G401 (cell line): ENCODE measurements around the gene GPN1. TPM values are rescaled to one million over a fixed set of nuclear protein-coding genes. Genes with fewer than 3 reads are reported as not detected.
"Not testable (repeated sequence)": the region's sequence is repeated elsewhere in the genome, so short reads cannot be mapped to it uniquely, and the experiment has no call there.

Experiments
- DNase-seq: peaks from one replicate; pipeline ENCODE4 v3.0.0-alpha.2; 2015; ENCODE audit warnings: low spot score
- in situ Hi-C: cut with HindIII; loops from 2 replicates; pipeline ENCODE4 v1.10.0; 2016; ENCODE audit warnings: low sequenced_read_pairs, mixed read lengths
- total RNA-seq: library from RNA; depleted of rRNA; stranded (reverse); fragments of >200 nt; shearing (Covaris generic); gene quantifications from 2 replicates; pipeline ENCODE4 v1.2.3, GENCODE V29; 2014

GPN1 gene
- total RNA-seq, 1 experiment from 2014 or later: 63.6 TPM

DNA sequence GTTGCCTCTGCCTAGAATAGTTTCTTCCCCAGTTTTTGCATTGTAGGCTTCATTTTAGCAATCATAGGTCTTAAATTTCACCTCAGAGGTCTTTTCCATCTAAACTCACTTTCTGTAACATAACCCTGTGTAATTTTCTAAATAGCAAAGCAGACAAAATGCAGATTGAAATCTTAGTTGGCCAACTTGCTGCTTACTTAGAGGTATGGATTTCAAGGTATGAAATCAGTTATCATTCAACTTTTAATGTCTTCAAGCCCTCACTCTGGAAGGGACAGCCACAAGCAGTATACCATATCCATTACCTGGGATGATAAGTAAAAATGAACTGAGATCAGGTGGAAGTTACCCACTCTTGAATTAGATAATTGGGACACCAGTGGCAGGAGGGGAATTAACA lies 3.9 kb upstream of the GPN1 start:
- in situ Hi-C loops: loop anchor here (10.0 kb wide), 1 partner anchor 170 kb away; no protein-coding TSS in a partner anchor
- no peak for DNase-seq

DNA sequence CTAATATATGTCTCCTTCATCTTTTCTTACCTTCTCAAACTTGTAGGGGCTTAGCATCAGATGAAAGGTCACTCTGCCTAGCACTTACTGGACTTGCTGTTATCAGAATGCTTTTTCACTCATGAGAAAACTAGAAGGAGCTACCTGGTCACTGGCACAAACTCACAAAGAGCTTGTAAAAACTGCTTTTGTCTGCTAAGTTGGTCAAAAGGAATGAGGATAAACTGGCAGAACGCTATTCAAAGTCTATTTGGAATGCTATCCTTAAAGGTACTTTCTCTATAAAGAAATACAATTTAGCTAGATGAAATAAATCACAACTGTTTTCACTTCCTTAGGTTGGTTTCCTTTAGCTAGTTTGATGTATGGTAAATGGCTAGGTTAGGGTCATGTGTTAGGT lies 2.5 kb upstream of the GPN1 start:
- in situ Hi-C loops: loop anchor here (10.0 kb wide), 1 partner anchor 172 kb away; no protein-coding TSS in a partner anchor

DNA sequence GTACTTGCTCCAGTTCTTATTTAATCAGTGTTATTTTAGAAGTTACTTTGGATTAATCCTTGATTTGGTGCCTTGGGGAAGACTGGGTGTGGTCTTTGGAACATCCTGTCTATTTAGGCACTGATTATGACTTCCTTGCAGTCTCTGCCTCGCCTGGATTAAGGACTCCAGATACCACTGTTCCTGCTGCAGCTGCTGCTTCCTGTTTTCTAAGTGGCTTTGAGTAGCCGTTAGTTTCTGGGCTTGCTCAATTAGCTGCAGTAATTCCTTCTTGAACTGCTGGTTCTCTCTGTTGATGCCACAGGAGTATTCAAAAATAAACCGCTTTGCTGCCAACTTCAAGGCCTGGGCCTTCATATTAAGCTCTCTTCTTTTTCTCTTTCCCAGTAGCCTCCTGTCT lies 1.9 kb upstream of the GPN1 start:
- in situ Hi-C loops: loop anchor here (10.0 kb wide), 1 partner anchor 172 kb away; no protein-coding TSS in a partner anchor
- not testable (repeated sequence) for DNase-seq

More for the DNA sequence above, 2.5 kb upstream of the GPN1 start:
- not testable (repeated sequence) for DNase-seq

DNA sequence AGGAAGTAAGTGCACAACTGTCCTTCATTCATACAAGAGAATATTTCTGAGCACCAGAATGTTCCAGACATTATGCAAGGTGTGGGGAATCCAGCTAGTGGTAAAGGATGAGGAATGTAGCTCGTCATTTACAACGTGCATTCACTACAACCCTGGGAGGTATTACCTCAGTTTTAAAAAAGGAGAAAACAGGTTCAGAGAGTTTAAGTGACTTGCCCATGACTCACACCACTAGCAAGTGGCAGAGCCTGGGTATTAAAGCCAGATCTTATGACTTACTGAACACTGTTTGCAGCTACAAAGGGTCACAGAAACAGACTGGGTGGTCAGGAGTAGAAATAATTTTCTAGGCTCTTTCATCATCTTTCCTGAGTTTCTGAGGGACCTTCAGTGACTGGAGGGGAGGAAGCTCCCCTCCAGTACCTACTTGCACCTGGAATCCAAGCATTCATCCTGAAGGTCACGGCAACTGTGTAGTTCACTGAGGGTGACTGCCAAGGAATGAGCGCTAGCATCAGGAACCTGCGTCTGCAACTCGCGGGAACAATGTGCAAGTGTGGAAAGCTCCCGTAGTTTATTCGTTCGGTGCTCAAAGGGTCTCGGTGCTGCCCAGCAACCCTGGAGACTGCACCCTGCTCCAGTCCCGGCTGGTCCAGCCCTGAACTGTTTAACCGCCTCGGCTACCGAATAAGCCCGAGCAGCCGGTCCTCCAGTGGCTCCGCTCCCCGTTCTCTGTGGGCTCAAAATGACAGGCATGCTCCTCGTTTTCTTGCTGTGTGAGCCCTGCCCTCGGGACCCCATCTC lies 685 bp upstream of the GPN1 start:
- DNase-seq: no peak
- in situ Hi-C loops: loop anchor here (10.0 kb wide), 1 partner anchor 173 kb away; no protein-coding TSS in a partner anchor

DNA sequence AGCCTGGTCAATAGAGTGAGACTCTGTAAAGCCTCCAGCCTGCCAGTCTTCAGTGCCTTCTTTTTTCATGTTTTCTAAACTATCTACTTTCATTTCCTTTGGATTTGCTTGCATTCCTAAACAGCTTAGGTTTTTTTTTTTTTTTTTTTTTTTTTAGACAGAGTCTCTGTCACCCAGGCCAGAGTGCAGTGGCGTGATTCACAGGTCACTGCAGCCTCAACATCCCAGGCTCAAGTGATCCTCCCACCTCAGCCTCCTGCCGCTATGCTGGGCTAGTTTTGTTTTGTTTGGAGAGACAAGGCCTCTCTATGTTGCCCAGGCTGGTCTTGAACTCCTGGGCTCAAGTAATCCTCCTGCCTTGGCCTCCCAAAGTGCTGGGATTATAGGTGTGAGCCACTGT lies 1.4 kb downstream of the GPN1 start:
- DNase-seq, in situ Hi-C loops: not testable (repeated sequence)

DNA sequence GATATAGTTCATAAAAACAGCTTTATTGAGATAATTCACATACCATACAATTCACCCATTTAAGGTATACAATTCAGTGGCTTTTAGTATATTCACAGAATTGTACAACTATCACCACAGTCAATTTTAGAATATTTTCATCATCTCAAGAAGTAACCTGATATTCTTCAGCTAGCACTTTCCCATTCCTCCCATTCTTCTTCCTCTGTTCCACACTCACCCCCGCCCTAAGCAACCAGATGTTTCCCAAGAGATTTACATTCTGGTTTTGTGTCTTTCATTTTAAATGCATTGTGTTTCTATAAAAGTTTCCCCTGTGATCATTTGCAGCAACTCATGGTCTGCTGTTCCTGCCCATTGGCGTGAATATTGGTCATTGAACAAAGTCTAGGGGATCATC lies 5.4 kb downstream of the GPN1 start:
- in situ Hi-C loops: no loop called here
- no peak for DNase-seq

DNA sequence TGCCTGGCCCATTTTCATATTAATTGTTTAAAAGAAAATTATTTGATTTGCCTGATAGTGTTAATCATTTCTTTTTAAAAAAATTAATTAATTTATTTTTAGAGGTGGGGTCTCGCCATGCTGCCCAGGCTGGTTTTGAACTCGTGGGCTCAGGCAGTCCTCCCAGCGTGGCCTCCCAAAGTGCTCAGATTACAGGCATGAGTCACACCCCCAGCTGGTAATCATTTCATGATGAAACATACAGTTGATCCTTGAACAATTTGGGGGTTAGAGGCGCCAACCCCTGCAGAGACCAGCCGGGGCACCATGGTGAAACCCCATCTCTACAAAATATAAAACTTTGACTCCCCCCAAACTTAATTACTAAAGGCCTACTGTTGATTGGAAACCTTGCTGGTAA lies 7.9 kb downstream of the GPN1 start:
- no peak for DNase-seq
- in situ Hi-C loops: no loop called here

DNA sequence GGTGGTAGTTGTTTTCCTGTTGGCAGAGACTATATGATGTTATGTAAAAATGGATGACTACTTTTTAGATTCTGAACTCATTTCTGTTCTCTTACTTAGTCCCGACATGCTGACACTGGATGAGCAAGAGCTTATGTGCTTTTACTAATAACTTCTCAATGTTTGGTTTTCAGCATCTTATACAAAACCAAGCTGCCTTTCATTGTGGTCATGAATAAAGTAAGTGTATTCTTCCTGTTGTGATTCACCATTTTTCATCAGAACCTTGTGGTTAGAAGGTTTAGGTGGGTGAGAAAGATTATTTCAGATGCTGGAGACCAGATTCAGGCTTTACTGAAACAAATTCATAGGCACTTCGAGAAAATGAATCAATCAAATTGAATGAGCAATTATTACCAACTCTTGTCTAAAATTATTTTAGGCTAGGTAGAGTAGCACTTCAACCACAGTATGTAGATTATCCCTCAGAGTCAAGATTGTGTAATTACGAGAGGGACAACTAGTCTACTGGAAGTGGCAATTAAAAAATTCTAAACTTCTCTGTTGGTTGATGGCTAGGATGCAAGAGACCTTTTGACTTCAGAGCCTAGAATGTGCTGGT lies 9.3 kb downstream of the GPN1 start:
- in situ Hi-C loops: no loop called here
- DNase-seq: no peak

DNA sequence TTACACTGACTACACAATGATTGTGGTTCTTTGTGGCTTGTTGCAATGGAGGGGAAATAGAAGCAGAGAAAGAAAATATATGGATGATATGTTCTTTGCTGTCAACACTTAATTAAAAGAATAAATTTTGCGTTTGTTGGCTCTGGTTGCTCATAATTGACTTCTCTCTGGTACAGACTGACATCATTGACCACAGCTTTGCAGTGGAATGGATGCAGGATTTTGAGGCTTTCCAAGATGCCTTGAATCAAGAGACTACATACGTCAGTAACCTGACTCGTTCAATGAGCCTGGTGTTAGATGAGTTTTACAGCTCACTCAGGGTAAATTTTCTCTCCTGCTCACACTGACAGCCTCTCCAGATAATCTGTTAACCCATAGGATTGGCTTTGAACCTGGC lies 9.9 kb downstream of the GPN1 start:
- in situ Hi-C loops: no loop called here
- DNase-seq: no peak

DNA sequence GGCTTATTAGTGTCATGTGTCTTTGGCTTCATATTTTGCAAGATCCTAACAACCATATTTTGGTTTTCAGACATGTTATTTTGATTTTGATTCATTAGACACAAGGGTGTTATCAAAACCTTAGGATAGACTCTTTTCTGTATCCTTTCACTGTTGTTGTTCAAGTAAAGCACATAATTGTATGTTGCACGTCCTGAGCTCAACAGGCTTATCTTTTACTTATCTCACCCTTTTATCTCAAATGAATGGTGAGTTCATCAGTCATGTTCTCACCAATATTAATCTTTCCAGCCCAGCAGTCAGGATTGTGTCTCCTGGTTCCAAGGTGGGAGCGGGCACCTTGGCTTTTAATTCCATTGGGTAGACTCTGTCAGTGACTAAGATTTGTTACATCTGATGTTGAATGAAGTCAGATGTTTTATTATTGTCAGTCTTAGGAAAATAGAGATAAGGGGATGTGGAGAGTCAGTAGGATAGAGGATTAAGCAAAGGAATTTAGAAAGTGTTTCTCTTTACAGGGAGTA lies 11.9 kb downstream of the GPN1 start:
- in situ Hi-C loops: no loop called here
- no peak for DNase-seq

DNA sequence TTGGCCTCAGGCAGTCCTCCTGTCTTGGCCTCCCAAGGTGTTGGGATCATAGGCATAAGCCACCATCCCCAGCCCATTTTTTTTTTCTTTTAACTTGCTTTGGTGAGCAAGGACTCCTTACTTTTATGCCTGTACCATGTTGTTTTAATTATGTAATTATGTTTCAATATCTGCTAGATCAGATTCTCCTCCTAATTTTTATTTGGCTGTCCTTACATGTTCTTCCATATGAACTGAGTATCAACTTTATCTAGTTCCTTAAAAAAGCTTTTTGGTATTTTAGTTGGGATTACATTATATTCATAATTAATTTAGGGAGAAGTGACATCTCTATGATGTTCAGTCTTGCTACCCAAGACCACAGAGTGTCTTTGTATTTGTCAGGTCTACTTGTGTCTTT lies 16.3 kb downstream of the GPN1 start:
- no peak for DNase-seq
- in situ Hi-C loops: no loop called here

DNA sequence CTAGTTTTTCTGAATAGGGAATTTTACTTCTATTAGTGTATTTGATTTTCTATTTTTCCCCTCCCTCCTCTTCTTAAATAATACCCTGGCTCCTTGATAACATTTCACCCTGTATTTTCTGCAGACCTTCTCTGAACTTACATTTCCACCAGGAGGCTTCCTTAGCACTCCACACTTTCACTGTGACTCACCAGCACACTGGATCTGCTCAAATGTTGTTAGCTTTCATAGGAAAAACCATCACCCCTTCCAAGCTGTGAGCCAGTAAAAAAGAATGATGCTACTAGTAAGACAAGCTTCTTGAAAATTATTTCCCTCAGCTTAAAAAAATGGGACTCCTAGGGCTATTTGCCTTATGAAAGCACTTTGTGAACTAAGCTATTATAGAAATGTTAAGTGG lies 18.4 kb downstream of the GPN1 start:
- DNase-seq: no peak
- in situ Hi-C loops: no loop called here

DNA sequence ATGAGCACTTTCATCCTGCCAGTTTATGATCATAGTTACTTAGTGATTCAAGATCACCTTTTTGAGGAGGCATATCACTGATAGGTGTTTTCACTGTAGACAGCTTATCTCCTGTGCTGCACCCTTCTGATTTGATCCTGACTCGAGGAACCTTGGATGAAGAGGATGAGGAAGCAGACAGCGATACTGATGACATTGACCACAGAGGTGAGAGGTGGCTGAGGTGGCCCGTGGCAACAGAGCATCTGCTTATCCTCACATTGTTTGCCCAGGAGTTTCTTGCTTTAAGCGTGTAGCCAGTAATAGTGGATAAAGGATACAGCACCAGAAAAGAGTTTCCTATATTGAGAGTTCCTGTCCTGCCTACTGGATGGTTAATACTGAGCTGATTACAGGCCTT lies 18.9 kb downstream of the GPN1 start:
- DNase-seq: no peak
- in situ Hi-C loops: no loop called here

DNA sequence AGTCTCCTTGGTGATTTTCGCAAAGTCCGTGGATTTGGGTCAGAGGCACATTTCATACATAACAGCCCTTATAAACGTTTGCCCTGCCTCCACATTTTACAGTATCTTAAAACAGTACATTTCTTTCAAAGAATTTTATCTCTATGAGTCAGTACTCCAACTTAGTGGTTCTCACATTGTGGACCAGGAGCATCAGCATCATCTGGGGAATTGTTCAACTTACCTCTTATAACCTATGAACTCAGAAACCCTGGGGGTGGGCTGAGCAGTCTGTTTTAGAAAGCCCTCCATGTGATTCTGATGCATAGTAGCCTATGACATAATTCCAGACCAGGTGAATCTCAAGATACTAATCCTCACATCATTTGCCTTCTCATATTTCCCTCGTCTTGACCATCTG lies 22.2 kb downstream of the GPN1 start:
- no peak for DNase-seq
- in situ Hi-C loops: no loop called here

DNA sequence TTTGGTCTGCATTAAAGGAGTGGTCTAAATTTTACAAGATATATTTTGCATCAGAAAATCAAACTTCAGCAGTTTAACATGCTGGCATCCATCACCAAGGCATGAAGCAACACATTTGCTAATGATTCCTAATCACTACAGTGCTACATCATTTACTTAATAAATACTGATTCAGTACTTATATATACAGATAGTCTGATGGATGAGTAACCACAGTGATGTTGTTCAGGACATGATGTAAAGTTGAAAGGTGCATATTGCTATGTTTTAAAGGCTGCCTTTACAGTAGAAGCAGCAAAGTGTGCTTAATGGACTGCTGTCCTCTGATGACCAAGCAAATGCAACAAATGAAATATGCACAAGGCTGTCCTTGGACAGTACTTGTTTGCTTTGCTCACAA lies 23.5 kb downstream of the GPN1 start:
- in situ Hi-C loops: no loop called here
- no peak for DNase-seq

DNA sequence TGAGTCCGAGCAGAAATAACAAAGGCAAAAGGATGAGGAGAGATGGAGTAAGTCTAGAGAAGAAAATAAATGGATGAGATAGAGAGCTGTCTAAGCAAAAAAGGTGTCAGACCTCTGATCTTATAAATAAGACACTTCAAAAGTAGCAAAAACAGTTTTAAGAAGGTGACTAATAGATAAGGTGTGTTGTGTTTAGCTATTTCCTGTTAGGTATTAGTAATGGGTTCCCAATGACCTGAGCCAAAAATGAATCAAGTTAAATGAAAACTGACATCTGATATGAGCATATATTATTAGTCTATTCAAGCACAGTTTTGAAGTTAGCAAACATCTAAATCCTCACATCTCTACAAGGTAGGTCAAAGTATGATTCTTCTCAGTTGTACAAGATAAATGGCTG lies 23.9 kb downstream of the GPN1 start:
- DNase-seq: no peak
- in situ Hi-C loops: no loop called here

DNA sequence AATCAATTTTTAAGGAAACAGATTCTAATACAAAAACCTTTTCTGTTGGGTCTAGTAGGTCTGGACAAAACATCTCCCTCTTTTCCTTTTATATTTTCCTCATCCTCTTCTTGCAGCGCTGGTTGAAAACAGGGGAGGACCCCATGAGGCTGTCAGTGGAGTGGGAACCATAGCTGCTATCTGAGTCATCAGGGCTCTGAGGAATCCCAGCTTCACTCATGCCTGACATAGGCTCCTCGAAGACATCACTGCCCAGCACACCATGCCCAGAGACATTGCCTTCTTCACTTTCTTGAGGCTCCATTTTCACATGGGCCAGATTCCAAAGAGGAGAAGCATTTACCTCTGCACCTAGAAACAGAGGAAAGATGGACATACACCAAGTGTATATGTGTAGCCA lies 24.5 kb downstream of the GPN1 start:
- DNase-seq: no peak
- in situ Hi-C loops: no loop called here

DNA sequence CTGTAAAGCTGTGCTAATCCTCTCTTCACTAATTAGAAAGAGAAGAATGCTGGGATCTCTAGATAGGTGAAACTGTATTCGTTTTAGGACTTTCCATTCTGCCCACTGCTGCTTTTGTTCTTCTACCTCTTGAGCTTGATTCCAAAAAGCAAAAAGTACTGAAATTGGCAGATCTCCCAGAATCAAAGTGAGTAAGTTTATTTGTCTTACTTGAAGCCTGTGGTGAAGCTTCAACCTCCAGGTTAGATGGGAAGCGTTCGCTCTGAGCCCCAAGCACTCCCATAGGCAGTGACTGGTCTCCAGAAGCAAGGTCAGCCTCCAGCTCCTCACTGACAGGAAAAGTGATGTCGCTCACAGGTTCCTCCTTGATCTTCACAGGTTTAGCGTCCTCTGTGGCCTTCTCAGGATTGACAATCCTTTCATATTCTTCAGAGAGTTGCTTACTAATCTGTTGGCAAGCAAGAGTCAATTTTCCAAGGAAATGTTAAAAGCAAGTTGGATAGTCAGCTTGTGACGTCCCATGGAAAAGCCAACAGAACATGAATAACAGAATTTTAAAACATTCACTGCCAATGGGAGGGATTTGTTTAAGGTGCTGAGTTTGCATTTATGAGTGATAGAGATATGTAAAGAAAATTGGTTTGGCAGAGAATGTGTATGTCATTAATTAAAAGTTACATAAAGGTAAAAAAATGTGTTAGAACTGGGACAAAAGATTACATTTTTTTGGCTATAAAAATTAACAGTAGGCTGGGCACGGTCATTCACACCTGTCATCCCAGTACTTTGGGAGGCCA lies 26.5 kb downstream of the GPN1 start:
- in situ Hi-C loops: no loop called here
- no peak for DNase-seq

DNA sequence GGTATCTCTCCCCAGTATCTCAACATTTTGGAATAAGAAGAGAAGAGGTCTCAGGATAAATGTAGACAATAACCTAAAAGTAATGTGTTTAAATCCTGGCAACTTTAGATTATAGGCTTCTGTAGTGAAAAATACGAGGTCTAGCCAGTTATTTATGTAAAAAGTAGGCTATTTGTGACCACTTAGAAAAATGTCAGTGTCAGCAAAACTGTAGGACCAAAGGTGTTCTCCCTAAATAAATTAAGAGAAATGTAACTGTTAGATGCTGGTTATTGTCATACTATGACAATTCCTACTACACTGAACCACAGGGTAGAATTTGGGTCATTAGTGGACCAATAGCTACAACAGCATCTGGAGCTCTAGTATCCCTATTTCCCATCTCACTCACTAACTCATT lies 32.5 kb downstream of the GPN1 start:
- in situ Hi-C loops: no loop called here
- no peak for DNase-seq
